ENCODE measurements around the gene KDM5B.

- no peak for TF ChIP-seq EZH2 (IDR thresholded peaks at IDR 0.05; ENCODE audit: borderline replicate concordance, low read depth, low read length, severe bottlenecking)
- TF ChIP-seq CTCF (IDR thresholded peaks at IDR 0.05; ENCODE audit: borderline replicate concordance, extremely low read depth, low read length, poor library complexity, severe bottlenecking), result no peak
These were observed 125.7 kb downstream of the KDM5B start for GRCh38 chr1:202682477-202682876.
